HepG2 (cell line): ENCODE measurements around the gene SLC2A4. TPM values are rescaled to one million over a fixed set of nuclear protein-coding genes. Genes with fewer than 3 reads are reported as not detected.

ENCODE experiments used
- BCLAF1 ChIP-seq: fragments of 450-650 bp; IDR thresholded peaks from 2 replicates; pipeline ENCODE4 v1.6.1; 2017; ENCODE audit warnings: mild to moderate bottlenecking
- CHCHD3 ChIP-seq: sonication (generic); formaldehyde crosslinking; IDR thresholded peaks from 2 replicates; pipeline ENCODE4 v1.8.0; 2022; ENCODE audit warnings: mild to moderate bottlenecking, missing genetic modification reagents, moderate library complexity
- E2F5 ChIP-seq: sonication (generic); formaldehyde crosslinking; conservative IDR thresholded peaks from 2 replicates; pipeline ENCODE4 v1.4.0; 2020; ENCODE audit warnings: missing genetic modification reagents
- HBP1 ChIP-seq: IDR thresholded peaks from 2 replicates; pipeline ENCODE4 v1.6.1; 2016; ENCODE audit warnings: low read depth, control low read depth
- JARID2 ChIP-seq: sonication (generic); formaldehyde crosslinking; IDR thresholded peaks from 2 replicates; pipeline ENCODE4 v1.8.1; 2023; ENCODE audit warnings: missing genetic modification reagents, inconsistent platforms; ENCODE audit not compliant: insufficient replicate concordance
- MNT ChIP-seq: fragments of 450-650 bp; IDR thresholded peaks from 2 replicates; pipeline ENCODE4 v1.6.1; 2016
- NCOA5 ChIP-seq: sonication (generic); formaldehyde crosslinking; IDR thresholded peaks from 2 replicates; pipeline ENCODE4 v1.4.0; 2020; ENCODE audit warnings: missing genetic modification reagents
- NFE2 ChIP-seq: sonication (generic); formaldehyde crosslinking; IDR thresholded peaks from 2 replicates; pipeline ENCODE4 v1.4.0; 2020; ENCODE audit warnings: missing genetic modification reagents
- NFRKB ChIP-seq: fragments of 450-650 bp; IDR thresholded peaks from 2 replicates; pipeline ENCODE4 v1.6.1; 2017
- PREB ChIP-seq: sonication (generic); formaldehyde crosslinking; IDR thresholded peaks from 2 replicates; pipeline ENCODE4 v1.4.0; 2020; ENCODE audit warnings: missing genetic modification reagents
- SIX4 ChIP-seq: sonication (generic); formaldehyde crosslinking; IDR thresholded peaks from 2 replicates; pipeline ENCODE4 v1.4.0; 2020; ENCODE audit warnings: missing genetic modification reagents
- SKI ChIP-seq: fragments of 450-650 bp; IDR thresholded peaks from one replicate; pipeline ENCODE4 v1.6.1; 2018; ENCODE audit warnings: mild to moderate bottlenecking; ENCODE audit not compliant: partially characterized antibody
- SOX13 ChIP-seq, 3 experiments: fragments of 450-650 bp in 1 of 3; sonication (generic) in 1 of 3; formaldehyde crosslinking in 1 of 3; IDR thresholded peaks in 2 of 3; conservative IDR thresholded peaks in 1 of 3; 2 replicates each; pipeline versions ENCODE4 v1.5.0 to v1.6.1; 2016 to 2020; ENCODE audit warnings: antibody characterized with exemption in 1 of 3, mild to moderate bottlenecking in 1 of 3, missing compliant biosample characterization in 1 of 3, missing genetic modification reagents in 1 of 3, moderate library complexity in 1 of 3
- TFDP2 ChIP-seq: sonication (generic); formaldehyde crosslinking; IDR thresholded peaks from 2 replicates; pipeline ENCODE4 v1.4.0; 2020; ENCODE audit warnings: missing genetic modification reagents
- ZNF121 ChIP-seq: sonication (generic); formaldehyde crosslinking; IDR thresholded peaks from 2 replicates; pipeline ENCODE4 v1.5.0; 2020; ENCODE audit warnings: mild to moderate bottlenecking, missing genetic modification reagents
- ZNF235 ChIP-seq: sonication (generic); formaldehyde crosslinking; IDR thresholded peaks from 2 replicates; pipeline ENCODE4 v1.8.1; 2023; ENCODE audit warnings: mild to moderate bottlenecking, missing genetic modification reagents, borderline replicate concordance
- ZNF331 ChIP-seq: sonication (generic); formaldehyde crosslinking; IDR thresholded peaks from 2 replicates; pipeline ENCODE4 v1.4.0; 2020; ENCODE audit warnings: missing genetic modification reagents
- ZNF343 ChIP-seq: sonication (generic); formaldehyde crosslinking; IDR thresholded peaks from 2 replicates; pipeline ENCODE4 v1.4.0; 2020; ENCODE audit warnings: mild to moderate bottlenecking, missing genetic modification reagents
- ZNF354B ChIP-seq: sonication (generic); formaldehyde crosslinking; IDR thresholded peaks from 2 replicates; pipeline ENCODE4 v1.8.0; 2022; ENCODE audit warnings: mild to moderate bottlenecking, missing genetic modification reagents
- ZNF510 ChIP-seq: sonication (generic); formaldehyde crosslinking; IDR thresholded peaks from 2 replicates; pipeline ENCODE4 v1.4.0; 2020; ENCODE audit warnings: low read depth, mild to moderate bottlenecking, missing genetic modification reagents
- ZNF557 ChIP-seq: sonication (generic); formaldehyde crosslinking; IDR thresholded peaks from 2 replicates; pipeline ENCODE4 v1.4.0; 2020; ENCODE audit warnings: missing genetic modification reagents
- ZNF629 ChIP-seq: sonication (generic); formaldehyde crosslinking; conservative IDR thresholded peaks from 2 replicates; pipeline ENCODE4 v1.5.0; 2020; ENCODE audit warnings: missing genetic modification reagents
- polyA plus RNA-seq, 8 experiments: library from polyadenylated mRNA; depleted of rRNA in 3 of 8; stranded (reverse) in 7 of 8; unstranded in 1 of 8; fragments of >200 nt; fragmentation: Illumina TruSeq in 4 of 8; extraction: Trizol in 4 of 8; gene quantifications; 2 replicates each; pipeline versions ENCODE4 v1.2.1 to v1.2.3, GENCODE V29; 2011 to 2016; ENCODE audit warnings: low read depth in 4 of 8, missing spikeins in 1 of 8, mixed read lengths in 1 of 8; ENCODE audit not compliant: insufficient read depth in 1 of 8
- total RNA-seq, 5 experiments: library from RNA; depleted of rRNA; stranded (reverse); fragments of >200 nt; fragmentation: Illumina TruSeq; extraction: Trizol; gene quantifications; 2 replicates each; pipeline ENCODE4 v1.2.3, GENCODE V29; 2016; ENCODE audit warnings: low read depth in 1 of 5

The SLC2A4 gene
- total and polyA plus RNA-seq, 2 of the 13 experiments (the other 11 are each of a cell fraction or from before 2014, with no cell fraction given), result 4.9 to 5.8 TPM

GRCh38 chr17:7251661-7252175 is 29.8 kb upstream of the SLC2A4 start, which contains the start of gene CTDNEP1 (continued):
- TF ChIP-seq ZNF235 (no peak), BCLAF1 (no peak), ZNF121 (no peak), ZNF510 (CRISPR knock-in tag) (0 out of 2 replicates have a peak, but pooled peaks have one; percentile 2), E2F5 (0 out of 2 replicates have a peak, but pooled peaks have one; percentile 20), SKI (no peak), TFDP2 (CRISPR knock-in tag) (peak; percentile 68), NCOA5 (no peak), HBP1 (CRISPR knock-in tag) (0 out of 2 replicates have a peak, but pooled peaks have one; percentile 43), CHCHD3 (CRISPR knock-in tag) (no peak), MNT (no peak), ZNF331 (CRISPR knock-in tag) (no peak), NFRKB (peak; percentile 79), ZNF557 (no peak), ZNF629 (CRISPR knock-in tag) (no peak), SIX4 (CRISPR knock-in tag) (no peak), NFE2 (CRISPR knock-in tag) (no peak), ZNF354B (CRISPR knock-in tag) (no peak), ZNF343 (CRISPR knock-in tag) (no peak), SOX13 (IDR thresholded peaks at IDR 0.05) (no peak), SOX13 (CRISPR knock-in tag; conservative IDR thresholded peaks at IDR 0.05 in 1 of 2, IDR thresholded peaks at IDR 0.05 in 1 of 2) (no peak), JARID2 (CRISPR knock-in tag) (no peak), PREB (CRISPR knock-in tag) (no peak)
